VCaP (cell line): Measurements from ENCODE around the gene LRRC74B.
"Not testable (repeated sequence)": the region's sequence is repeated elsewhere in the genome, so short reads cannot be mapped to it uniquely, and the experiment has no call there.

ENCODE experiments used
- H3K27ac ChIP-seq: fragments of 450-650 bp; 2 replicates; pipeline ENCODE4 v1.5.1; 2017
- CTCF ChIP-seq: fragments of 450-650 bp; conservative IDR thresholded peaks from 2 replicates; pipeline ENCODE4 v1.5.1; 2017; ENCODE audit warnings: mild to moderate bottlenecking, moderate library complexity

The LRRC74B gene

GRCh38 chr22:21092797-21093554, 47.2 kb downstream of the LRRC74B start:
- TF ChIP-seq CTCF, result no peak
- H3K27ac ChIP-seq, result no peak overlapping the region

- H3K27ac ChIP-seq, result not testable (repeated sequence)
Observed at GRCh38 chr22:21093555-21094137, 47.9 kb downstream of the LRRC74B start.

GRCh38 chr22:21094911-21095772, 49.4 kb downstream of the LRRC74B start:
- H3K27ac ChIP-seq, result no peak overlapping the region
- TF ChIP-seq CTCF, result no peak

- no peak overlapping the region for H3K27ac ChIP-seq
Observed at GRCh38 chr22:21095773-21096107, 50.0 kb downstream of the LRRC74B start.

GRCh38 chr22:21096878-21097277, 51.1 kb downstream of the LRRC74B start:
- not testable (repeated sequence) for H3K27ac ChIP-seq

More at GRCh38 chr22:21095773-21096107, 50.0 kb downstream of the LRRC74B start:
- no peak for TF ChIP-seq CTCF

GRCh38 chr22:21098099-21098671, 52.4 kb downstream of the LRRC74B start:
- TF ChIP-seq CTCF, result no peak
- H3K27ac ChIP-seq, result no peak overlapping the region

- TF ChIP-seq CTCF, result no peak
- H3K27ac ChIP-seq, result no peak overlapping the region
Observed at GRCh38 chr22:21099578-21099977, 53.8 kb downstream of the LRRC74B start.
